NOMO-1 treated with DMSO at 0.1 percent for 48 hours (cell line): ENCODE results near the gene TMEM72.

Source experiments
- DNase-seq: peaks from one replicate; lab custom pipeline; 2025; ENCODE audit not compliant: unreplicated experiment; lab: John Stamatoyannopoulos, UW

Gene TMEM72

DNA sequence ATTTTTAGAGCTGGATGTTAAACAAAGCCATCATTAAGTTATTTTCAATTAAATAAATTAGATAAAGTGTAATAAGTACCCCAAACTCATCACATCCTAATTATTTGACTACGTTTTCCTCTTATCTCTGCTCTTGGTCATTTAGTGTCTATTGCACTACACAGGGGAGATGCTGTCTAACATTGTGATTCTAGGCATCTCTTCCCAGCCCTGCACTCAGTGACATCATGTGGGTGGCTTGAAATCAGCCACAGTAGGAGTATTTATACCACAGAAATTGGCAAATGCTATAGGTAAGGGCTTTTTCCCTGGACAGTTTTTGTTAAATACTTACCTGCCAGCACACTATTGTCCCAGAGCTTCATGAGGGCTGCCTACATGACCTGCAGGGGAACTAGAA is 21.3 kb upstream of the TMEM72 start:
- DNase-seq = no peak

DNA sequence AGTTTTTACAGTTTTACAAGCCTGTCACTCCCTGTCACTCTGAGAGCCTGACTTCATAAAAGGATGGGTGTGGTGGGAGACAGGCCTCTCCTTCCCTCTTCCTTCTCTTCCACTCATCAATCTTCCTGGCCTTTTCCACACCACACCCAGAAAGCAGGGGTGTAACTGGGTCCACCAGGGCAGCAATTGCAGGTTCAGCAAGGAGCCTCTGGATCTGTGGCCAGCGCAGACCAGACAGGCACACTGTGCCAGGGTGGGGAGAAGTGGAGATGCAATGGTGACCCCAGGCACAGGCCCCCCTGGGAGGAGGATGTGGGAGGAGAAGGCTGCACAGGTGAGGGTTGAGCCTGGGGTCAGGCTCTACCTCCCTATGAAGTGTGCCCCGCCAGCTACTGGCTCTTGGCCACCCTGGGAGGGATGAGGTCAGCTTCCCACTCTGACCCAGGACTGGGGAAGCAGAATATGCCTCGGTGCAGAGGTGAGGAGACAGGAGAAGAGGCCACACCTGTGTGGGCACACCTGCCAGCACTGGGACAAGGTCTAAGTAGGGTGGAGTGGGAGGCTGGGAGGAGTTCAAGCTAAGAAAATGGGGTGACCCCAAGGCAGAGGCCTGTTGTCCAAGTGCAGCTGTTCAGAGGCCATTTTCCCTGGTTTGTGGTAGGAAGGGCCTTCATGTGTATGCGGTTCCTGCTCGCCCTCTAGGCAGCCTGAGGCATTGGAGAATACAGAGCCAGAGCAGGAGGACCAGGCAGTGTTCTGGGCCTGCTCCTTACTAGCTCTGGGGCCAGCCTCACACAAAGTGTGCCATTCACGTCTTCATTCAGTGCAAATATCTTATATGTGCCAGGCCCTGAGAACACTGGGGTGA is 20.2 kb upstream of the TMEM72 start:
- DNase-seq = no peak

DNA sequence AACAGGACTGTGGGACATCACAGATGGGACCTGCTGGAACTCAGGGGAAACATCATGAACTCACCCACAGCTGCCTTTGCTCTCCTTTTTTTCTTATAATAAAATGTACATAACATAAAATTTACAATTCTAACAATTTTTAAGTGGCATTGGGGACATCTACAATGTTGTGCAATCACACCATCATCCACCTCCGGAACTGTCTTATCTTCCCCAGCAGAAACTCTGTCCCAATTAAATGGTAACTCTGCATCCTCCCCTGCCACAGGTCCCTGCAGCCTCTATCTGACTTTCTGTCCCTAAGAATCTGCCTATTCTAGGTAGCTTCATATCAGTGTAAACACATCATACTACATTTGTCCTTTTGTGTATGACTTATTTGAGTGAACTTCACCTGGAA is 19.4 kb upstream of the TMEM72 start:
- no peak for DNase-seq

DNA sequence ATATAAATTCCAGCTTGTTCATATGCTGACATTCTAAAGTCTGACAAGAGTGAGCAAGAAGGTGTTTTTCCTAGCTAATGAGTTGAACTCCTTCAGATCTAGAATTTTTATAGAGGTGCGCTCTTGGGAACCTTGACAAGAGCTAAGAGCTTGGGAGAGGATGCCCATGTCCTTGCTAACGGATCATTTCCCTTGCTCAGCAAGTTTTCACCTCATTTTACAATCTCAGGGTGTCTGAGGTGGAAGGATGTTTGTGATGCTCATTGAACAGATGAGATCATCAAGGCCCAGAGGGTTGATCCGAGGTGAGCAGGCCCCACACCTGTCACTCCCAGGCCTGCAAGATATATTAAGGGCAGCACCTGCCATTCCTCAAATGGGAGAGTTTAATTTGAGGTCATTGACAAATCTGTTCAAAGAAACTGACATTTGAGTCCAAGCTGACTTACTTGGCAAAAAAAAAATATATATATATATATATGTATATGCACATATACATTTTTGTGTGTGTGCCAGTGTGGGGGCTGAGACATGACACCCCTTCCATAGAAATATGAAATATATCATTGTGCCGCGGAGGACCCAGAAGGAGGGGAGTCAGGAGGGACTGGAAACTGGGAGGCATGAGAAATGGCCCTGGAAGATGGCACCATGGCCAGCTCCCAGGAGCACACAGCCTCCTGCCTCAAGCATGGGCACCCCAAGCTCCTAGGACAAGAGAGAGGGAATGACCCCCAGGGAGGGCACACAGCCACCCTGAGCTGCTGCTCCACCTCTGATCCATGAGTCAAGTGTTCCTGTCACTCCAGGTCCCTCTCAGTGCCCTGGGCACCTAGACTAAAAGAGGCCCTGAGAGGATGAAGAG is 17.3 kb upstream of the TMEM72 start:
- no peak for DNase-seq

DNA sequence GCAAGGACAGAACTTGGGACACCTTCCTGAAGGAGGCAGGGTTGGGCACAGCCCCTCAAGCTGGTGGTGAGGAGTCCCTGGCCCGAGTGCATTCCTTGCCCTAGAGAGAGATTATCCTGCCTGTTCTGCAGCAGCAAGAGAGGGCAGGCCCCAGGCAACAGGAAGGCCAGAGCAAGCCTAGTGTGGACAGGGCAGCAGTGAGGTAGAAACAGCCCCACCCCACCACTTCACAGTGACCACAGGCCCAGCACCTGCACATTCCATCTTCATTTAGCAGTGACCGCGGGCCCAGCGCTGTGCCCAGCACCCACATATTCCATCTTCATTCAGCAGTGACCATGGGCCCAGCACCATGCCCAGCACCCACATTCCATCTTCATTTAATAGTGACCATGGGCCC is 16.4 kb upstream of the TMEM72 start:
- DNase-seq = no peak

DNA sequence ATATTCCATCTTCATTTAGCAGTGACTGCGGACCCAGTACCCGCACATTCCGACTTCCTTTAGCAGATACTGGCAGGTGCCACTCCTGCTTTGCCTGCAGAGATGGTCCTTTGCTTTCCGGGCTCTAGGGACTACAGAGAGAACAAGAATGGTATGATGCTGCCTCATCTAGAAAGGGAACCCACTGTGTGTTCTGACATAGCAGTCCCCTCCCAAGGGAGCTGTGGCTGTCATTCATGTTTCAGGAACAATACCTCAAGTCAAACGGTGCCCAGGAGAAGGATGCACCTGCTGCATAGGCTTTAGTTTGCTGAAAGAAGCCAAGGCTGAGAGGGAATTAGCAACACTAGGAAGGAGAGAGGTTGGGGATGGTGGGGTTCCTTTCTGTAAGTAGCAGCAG is 15.9 kb upstream of the TMEM72 start:
- DNase-seq = no peak

DNA sequence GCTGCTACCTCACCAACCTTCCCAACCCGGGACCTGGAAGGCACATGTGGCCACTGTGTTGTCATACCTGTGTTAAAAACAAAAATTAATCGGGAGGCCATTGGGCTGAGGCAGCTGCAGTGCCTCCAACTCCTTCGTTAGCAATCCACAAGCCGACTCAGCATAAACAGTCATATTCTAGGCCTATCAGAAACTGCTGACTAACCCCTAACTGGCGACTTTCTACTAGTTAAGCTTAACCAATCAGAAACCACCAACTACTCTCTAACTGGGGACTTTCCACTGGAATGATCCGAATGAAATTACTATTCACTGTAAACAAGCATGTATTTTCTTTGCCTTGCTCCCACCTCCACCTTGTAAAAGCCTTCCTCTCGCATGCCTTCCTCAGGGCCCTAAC is 14.1 kb upstream of the TMEM72 start:
- no peak for DNase-seq

DNA sequence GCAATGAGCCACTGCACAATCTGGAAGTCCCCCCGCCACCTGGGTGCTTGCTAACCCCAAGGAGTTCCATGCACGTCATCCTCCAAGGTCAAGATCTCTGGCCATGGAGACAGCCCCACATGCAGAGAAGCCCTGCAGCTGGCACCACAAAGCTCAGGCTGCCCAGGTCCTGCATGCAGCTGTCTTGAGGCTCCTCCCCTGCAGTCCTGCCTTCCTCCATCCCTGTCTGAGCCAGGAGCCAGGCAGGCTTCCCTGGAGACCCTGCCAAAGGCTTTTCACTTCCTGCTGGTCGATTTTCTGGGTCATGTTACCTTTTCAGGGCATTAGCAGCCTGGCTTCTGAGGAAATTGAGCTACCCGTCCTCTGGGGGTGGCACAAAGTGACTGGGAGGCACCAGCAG is 12.5 kb upstream of the TMEM72 start:
- DNase-seq = no peak

DNA sequence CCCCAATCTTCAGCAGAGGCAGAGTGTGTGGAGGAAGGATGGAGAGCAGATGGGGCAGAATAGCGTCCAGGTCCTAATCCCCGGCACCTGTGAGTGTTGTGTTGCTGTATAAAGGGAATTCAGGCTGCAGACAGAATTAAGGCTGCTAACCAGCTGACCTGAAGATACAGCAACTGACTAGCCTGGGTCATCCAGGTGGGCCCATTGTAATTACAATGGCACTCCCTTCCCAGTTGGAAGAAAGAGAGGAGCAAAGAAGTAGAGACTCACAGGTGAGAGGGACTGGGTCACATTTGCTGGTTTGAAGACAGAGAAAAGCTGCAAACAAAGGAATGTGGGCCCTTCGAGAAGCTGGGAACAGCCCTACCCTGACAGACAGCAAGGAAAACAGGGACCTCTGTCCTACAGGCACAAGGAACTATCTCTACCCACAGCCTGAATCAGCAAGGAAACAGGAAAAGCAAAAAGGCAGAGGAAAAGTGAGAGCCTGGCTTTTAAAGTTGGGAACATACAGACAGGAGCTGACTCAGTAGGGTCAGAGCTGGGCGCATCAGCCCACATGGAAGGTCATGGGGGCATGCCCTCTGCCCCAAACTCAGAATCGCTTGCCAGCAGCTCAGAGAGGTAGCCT is 11.6 kb upstream of the TMEM72 start:
- DNase-seq = no peak

DNA sequence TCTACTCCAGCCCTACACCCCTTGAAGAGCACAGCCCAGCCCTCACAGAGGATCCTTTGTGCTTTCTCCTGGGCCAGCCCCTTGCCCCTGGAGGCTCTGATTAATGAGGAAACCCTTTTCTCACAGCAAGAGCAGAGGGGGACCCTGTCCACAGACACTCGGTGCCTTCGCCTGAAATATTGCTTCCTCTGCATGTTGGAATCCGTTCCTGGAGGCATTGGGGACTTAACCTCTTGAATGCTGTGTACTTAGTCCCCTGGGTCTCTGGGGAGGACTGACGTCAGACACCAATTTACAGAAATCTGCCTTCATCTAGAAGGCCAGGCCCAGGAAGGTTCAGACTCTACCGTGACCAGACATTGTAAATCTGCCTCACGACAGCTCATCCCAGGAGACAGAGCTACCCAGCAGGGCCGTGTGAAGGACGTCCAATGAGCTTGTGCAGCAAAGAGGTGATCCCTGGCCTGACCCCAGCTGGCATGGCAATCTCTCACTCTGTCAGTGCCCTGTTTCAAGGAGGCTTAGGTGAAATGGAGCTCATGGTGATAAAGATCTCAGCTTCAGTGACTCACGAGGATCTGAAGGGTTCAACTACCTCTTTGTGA is 8.1 kb upstream of the TMEM72 start:
- no peak for DNase-seq

DNA sequence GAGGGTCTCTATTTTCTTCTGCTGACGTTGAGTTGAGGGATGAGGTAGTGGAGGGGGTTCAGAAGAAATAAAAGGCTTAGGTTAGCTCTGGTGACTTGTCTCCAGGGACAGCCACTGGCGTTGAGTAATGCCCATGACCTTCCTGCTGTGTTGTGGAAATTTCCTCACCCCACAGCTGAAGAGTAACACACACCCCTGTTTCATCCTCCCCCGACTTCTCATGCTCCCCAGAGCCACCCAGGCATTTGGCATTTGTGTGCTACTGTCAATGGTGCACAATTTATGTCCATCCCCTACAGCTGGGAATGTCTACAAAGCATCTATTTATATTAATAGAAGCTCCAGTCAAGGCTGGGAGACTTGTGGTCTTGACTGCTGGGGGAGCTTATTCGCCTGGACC is 4.7 kb upstream of the TMEM72 start:
- DNase-seq = no peak

DNA sequence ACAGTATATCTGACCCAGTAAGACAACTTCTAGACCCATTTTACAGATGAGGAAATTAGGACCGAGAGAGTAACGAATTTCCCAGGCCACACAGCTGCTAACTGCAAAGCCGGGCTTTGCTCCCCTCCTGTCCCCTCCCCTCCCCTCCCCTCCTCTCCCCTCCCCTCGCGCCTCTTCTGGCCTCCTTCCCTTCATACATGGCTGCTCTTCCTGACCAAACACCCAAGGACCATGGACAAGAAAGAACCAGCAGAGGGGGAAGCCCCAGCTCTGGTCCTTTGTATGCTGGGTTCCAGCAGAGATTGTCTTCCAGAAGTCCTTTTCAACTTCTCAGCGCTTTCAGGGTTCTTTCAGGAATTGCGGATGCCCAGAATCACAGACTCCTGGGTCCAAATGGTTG is 3.6 kb upstream of the TMEM72 start:
- DNase-seq = no peak

DNA sequence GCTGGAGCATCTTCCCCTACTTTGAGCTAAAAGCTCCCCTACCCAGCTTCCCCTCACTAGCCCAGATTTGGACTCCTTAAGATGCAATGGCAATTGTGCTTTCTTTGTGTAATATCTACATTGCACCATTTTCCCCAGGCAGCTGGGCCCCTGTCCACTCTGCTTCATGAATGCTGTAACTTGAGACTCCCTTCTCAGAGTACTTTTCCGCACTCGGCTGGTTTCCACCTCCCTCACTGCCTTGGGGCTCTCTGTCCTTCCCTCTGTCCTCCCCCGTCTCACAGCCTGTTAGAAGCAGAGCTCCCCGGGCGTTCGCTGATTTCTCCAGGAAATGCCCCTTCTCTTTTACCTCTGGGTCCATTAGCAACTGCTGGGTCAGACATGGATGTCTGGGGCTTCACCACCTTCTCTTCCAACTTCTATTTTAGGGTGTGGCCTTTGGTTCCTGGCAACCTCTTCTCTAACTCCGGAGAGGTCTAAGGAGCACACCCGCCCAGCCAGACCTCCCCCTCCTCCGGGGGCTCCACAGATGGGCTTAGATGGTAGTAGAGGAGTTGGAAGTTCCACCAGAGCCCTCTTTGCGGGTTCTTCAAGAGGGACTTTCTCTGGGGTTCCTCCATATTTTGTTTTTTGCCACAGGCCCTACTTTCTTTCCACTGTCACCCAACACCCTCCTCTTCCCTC is 2.9 kb upstream of the TMEM72 start:
- no peak for DNase-seq

DNA sequence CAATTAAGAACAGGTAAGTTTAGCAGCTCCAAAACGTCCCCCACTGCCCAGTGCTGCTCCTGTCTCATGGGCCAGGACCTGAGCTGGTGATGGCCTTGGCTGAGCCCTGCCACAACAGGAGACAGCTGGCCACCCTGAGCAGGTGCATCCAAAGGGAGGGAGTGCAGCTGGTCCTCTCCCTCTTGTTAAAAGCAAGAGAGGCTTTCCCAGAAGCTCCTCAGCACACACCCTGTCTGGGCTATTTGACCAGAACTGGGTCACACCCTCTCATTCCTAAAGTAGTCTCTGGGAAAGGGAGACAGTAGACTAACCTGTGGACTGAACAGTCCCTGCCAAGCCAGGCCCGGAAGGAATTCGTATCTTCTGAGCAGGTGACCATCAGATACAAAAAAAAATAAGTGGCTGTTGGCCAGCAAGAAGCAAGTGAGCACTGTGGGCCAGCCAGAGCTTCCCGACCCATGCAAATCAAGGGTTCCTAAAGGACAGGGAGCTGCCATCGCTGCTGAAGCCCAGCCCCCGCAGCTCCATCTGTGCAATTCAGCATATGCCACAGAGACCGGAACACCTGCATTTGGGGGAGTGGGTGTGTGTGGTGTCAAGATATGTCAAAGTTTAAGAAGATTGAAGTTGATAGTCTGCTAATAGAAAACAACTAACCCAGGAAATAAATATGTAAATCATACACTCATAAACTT is 2.1 kb upstream of the TMEM72 start:
- DNase-seq = no peak

DNA sequence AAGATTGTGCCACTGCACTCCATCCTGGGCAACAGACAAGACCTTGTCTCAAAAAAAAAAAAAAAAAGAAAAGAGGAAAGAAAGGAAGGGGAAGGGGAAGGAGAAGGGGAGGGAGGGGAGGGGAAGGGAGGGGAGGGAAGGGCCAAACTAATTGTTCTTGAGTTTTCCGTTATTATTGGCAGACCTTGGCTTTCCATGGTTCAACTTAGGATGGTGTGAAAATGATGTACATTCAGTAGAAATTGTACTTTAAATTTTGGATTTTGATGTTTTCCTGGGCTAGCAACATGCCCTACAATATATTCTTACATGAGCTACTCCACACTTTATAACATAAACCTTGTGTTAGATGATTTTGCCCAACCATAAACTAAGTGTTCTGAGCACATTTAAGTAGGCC is 1.2 kb upstream of the TMEM72 start:
- no peak for DNase-seq

DNA sequence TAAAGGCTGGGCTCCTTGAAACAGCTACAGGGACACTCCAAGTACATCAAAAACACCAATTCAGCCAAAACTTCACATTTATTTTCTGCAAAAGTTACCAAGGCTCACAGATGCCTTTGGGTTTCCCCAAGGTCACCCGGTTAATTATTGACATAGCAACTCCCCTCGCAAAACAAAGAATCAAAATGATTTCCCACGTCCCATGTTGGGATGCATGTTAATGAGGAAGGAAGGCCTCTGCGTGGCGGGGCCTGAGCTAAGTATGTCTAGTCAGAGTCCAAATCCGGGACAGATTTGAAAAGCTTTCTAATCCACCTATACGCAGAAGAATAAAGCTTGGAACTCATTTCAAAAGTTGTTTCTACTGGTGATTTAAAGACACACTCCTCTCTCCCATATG is 535 bp upstream of the TMEM72 start:
- no peak for DNase-seq

DNA sequence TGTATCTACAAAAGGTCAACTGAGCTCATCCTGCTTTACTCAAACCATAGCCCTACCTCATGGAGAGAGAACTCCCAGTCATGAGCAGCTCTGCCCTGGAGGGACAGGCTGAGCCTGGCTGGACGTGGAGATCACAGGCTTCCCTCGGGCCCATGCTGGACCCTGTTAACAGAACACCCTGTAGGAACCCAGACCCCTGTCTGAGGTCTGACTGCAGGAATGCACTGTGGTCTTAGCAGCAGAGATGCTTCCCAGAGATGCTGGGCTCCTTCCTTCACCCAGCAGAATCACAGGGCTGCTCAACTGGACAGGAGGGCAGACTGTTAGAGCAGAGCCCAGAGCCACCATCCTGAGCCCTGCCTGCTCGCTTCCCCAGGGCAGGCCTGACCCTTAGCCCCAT is 814 bp downstream of the TMEM72 start:
- DNase-seq = no peak

DNA sequence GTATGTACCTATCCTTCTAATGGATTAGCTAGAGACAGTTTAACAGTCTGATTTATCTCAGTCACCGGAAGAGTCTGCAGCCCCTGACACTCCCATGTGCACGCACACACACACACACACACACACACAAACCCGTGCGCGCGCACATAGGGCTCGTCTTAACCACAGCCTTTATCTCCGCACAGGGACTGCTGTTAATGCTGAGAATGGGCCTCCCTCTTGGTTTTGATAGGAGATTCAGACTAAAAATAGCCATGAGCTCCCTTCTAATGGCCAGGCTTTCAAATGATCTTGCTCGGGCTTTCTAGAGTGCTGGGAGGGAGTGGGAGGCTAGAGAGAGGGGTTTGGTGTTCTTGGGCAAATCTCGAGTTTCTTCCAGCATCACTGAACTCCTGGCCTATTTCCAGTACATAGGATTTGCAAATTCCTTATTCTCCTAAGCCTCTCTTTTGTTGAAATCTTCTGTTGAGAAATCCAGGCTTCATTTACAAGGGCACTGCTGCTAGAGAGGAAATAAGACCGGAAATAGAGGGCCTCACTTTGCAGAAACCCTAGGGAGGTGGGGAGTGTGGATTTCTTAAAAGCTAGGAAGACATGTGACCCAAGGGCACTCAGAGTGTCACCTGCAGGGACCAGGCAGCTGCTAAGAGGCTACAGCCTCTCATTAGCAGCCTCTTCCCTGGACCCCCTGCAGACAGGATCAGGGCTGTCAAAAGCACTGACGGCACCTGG is 2.4 kb downstream of the TMEM72 start:
- DNase-seq = peak; percentile 90

DNA sequence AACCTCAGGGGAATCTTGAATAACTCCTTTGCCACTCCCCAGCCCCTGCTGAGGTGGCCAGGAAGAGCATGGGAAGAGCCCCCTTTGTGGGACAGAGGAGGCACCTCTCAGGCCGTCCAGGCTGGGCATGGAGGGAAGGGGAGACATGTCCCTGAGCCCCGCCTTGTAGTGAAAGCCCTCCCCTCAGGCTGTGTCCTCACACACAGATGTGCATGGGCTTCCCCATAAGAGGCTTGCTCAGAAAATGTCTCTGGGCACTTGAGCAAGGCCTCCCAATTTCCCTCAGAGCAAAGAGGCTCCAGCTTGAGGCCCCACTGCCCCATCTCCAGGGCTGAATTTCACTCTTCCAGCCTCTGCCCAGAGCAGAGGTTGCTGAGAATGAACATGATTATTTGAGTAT is 3.8 kb downstream of the TMEM72 start:
- DNase-seq = no peak

DNA sequence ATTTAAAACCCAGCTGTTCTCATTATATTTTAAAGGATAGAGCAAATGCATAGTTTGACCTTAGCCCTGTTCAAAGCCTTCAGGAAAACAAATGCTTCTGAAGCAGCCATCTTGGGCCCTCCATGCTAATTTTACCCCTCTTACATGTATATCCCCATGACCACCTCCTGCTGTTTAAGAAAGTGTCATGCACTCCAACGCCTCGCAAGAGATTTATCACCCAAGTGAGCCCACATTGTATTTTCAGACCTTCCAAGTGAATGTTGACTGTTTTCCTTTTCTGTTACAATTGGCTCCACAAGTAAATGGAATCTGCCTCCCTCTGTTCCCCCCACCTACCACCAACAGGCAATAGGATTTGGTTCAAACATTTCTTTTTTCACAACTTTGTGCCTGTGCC is 5.3 kb downstream of the TMEM72 start:
- DNase-seq = no peak
